Glomerular visceral epithelial cell (primary cell): ENCODE data around the gene ZNF213.
A peak's percentile ranks its signal among the peaks of the same experiment; 100 is the strongest.

ENCODE experiments used
- DNase-seq: peaks from one replicate; pipeline ENCODE4 v3.0.0-alpha.2; 2016; ENCODE audit errors: extremely low spot score

The ZNF213 gene

DNA sequence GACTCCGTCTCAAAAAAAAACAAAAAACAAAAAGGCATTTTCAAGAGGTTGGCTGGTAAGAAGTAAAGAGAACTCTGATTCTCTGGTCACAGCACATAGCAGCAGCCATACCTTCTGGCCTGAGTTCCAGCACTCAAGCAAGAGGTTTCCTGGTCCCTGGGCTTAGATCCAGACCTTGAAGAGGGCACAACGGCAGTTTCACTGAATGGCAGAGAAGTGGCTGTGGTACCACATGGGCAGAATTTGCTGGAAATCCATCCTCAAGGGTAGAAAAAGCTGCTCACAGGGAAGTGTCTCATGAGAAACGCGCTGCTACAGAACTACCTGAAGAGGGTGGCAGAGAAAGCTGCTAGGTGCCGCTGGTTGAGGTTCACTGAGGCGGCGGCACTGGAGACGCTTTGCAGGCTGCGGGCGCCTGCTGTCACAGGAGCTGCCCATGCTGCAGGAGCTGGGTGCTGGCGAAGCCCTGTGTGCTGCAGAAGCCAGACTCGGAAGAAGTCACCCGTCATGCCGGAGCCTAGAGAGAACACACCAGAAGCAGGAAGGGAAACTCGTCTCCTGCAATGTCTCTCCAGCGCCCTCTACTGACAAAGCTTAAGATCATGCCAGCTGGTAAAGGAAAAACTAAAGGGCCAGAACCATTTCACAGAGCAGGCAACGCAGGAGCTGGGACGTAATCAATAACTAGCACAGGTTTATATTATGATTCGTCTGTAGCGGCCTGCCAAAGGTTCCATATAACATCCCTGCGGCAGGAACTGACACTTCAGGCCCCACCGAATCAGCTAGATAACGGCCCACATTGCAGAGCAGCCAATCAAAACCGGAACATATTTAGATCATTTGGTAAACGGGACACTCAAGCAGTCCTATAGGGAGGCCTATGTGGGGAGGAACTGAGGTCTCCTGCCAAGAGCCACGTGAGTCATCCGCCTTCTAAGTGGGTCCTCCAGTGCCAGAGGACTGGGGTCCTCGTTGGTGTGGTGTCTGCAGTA, 5.4 kb upstream of the ZNF213 start:
- DNase-seq = peak; percentile 82

DNA sequence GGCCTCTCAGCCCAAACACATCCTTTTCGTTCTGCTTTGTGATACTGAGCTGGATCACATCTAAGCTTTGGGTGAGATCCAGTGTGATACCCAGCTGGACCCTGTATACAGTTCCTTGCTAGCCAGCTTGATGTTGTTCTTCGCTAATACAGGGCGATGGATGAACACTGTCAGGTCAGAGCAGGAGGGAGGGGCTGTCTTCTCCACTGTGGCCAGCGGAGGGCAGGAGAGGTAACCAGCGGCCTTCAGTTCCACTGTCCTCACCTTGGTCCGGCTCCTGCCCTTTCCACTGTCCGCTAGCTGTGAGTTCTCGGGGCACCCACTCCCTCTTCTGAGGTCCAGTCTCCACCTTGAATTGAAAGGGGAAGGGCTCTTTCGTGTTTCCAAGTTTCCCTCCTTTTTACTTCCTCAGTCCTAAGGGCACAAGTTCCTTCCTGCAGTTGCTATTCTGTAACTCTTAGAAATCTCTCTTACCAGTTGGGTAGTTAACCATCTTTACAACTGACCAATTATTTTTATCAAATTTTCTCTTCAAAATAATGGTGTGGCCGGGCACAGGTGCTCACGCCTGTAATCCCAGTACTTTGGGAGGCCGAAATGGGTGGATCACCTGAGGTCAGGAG, 3.0 kb upstream of the ZNF213 start:
- peak; percentile 50 for DNase-seq

DNA sequence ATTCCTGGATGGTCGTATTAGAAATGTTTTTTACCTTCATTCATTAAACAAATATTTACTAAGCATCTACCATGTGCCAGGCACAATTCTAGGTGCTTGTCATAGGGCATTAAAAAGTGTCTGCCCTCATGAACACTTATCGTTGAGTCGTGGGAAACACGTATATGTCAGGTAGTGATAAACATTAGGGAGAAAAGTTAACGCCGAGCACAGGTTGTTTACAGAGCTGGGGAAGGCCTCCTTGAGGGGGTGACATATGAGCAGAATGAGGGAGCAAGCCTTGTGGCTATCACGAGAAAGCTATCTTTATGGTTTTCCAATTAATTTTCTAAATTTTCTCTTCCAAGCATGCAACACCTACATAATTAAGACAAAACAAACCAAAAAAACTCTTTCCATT, 985 bp upstream of the ZNF213 start:
- no peak for DNase-seq

DNA sequence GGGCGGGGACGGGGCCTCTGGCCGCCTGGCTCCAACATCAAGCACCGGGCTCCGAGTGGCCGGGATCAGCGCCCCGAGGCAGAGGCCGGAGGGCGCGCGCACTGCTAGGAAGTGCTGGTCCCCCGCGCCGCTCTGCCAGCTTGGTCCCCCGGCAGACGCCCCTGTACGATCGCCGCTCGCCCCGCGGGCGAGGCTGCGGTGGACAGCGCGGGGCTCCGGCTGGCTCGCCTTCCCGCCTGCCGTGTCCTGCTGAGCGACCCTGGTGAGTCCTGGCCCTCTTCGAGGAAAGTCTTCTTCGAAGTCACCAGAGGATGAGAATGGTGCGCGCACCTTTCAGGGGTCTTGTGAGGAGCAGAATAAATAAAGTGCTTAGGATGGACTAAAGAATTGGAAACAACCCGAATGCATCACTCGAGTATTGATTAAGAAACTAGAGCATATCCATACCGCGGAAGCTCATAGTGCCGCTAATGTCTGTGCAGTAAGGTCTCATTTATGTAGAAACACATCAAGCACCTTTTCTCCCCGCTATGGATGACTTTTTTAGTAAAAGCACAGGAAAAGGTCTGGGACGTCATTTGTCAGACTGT, 392 bp downstream of the ZNF213 start:
- DNase-seq = no peak

DNA sequence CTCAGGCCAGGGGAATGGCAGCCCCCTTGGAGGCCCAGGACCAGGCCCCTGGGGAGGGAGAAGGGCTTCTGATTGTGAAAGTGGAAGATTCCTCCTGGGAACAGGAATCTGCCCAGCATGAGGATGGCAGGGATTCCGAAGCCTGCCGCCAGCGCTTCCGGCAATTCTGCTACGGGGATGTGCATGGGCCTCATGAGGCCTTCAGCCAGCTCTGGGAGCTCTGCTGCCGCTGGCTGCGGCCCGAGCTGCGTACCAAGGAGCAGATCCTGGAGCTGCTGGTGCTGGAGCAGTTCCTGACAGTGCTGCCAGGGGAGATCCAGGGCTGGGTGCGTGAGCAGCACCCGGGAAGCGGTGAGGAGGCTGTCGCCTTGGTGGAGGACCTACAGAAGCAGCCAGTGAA, 2.4 kb downstream of the ZNF213 start:
- no peak for DNase-seq

DNA sequence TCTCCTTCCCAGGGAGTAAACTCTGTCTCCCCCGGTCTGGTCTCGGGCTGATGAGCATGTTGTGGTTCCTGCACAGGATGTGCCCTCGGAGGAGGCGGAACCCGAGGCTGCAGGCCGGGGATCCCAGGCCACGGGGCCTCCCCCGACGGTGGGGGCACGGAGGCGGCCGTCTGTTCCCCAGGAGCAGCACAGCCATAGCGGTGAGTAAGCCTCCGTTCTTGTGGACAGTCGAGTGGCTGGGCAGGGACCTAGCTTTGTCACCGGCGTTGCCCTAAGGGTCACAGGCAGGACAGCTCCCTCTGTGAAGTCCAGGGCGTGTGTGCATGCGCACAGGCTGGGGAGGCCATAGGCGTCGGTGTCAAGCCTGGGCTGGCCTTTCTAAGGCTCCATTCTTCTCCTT, 3.5 kb downstream of the ZNF213 start:
- DNase-seq = peak; percentile 20

DNA sequence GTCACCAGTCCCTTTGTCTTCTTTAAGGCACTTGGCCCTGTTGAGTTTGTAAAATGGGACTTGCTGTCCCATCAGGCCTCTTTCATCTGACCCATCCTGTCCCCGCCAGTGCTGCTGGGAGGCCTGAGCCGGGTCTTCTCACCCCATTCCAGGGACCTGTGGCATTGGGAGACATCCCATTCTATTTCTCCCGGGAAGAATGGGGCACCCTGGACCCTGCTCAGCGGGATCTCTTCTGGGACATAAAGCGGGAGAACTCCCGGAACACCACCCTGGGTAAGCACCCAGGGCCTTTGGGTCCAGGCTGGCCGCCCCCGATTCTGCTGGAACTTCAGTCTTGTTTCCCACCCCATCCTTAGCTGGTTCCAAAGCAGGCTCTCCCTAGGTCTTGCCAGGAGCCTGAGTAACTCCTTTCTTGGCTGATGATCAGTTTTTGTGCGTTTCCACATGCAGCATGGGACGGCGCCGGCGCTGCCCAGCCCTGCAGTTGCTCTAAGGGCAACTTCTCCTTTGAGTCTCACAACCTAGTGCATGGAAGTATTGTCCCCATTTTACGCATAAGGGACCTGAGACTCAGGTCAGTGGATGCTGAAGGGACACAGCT, 4.1 kb downstream of the ZNF213 start:
- no peak for DNase-seq

DNA sequence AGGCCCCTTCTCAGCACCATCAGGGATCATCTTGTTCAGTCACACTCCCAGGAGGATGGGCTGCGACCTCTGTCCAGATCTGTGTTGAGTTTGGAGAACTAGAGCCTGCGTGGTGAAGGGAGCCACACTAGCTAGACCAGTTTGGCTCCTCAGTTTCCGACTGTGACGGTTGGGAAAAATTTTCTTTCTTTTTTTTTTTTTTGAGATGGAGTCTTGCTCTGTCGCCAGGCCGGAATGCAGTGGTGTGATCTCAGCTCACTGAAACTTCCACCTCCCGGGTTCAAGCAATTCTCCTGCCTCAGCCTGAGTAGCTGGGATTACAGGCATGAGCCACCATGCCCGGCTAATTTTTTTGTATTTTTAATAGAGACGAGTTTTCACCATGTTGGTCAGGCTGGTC, 4.7 kb downstream of the ZNF213 start:
- peak; percentile 37 for DNase-seq

DNA sequence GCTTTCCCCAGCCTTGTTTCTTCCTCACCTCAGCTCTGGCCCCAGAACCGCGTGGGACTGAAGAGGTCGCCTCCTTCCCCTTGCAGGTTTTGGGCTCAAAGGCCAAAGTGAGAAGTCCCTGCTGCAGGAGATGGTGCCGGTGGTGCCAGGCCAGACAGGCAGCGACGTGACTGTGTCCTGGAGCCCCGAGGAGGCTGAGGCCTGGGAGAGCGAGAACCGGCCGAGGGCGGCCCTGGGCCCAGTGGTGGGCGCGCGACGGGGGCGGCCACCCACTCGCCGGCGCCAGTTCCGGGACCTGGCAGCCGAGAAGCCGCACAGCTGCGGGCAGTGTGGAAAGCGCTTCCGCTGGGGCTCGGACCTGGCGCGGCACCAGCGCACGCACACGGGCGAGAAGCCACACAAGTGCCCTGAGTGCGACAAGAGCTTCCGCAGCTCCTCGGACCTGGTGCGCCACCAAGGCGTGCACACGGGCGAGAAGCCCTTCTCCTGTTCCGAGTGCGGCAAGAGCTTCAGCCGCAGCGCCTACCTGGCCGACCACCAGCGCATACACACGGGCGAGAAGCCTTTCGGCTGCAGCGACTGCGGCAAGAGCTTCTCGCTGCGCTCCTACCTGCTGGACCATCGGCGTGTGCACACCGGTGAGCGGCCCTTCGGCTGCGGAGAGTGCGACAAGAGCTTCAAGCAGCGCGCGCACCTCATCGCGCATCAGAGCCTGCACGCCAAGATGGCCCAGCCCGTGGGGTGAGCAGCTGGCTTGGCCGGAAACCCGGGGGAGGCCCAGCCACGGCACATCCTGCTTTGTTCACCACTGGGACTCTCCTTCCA, 6.0 kb downstream of the ZNF213 start:
- no peak for DNase-seq

DNA sequence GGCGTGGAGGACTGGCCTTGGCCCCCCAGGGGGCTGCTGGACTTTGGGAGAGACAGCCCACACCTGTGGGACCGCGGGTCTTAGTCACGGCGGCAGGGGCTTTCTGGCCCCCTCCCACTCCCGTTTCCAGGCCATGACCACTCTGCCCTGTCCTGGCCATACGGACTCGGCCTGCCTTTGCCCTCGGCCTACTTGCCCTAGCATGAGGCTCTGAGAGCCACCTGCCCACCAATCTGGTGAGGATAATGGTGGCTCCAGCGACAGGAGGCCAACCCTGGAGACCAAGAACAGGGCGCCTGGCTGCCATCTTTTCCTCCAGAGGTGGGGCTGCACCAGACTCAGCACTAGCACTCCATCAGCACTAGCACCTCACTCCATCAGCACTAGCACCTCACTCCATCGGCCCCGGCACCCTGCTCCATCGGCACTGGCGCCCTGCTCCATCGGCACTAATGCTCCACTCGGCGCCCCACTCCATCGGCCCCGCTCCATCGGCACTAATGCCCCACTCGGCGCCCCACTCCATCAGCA, 7.0 kb downstream of the ZNF213 start:
- no peak for DNase-seq

DNA sequence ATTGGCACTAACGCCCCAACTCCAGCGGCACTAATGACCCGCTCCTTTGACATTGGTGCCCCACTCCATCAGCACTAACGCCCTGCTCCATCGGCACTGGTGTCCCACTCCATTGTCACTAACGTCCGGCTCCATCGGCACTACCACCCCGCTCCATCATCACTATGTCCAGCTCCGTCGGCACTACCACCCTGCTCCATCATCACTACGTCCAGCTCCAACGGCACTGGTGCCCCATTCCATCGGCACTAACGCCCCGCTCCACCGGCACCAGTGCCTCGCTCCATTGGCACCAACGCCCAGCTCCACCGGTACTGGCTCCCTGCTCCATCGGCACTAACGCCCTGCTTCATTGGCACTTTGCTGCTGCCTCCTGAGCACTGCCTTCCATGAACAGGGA, 7.5 kb downstream of the ZNF213 start:
- DNase-seq = no peak

DNA sequence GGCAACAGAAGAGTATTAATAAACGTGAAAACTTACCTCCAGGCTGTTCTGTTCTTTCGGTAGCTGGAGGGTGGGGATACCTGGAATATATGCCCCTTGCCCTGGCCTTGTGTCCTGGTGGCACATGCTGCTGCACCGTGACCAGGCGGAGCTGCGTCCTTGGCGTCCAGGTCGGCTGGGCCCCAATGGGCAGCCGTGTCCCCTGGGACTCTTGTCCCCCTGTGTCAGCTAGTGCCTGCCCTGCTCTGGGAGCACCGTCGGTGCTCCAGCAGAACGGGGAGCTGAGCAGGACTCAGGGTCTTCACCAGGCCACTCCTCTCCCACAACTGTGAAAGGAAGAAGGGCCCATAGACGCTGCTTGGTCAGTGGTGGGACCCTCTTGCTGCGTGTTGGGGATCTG, 7.9 kb downstream of the ZNF213 start:
- DNase-seq = no peak

DNA sequence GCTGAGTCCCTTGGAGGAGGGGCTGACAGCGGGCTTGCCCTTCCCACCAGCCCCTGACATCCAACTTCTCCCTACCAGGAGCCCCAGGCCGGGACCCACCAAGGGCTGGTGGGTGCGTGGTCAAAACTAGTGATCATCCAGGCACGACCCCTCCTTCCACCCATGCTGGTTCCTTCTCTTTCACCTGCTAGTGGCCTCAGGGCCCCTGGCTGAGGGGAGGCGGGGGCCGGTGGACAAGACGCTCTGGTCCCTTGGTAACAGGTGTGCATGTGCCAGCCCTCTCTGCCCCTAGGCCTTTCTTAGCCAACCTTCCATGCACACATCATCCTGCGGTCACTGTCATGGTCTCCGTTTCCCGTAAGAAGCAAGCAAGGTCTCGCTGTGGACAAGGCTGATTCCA, 8.4 kb downstream of the ZNF213 start:
- DNase-seq = no peak

DNA sequence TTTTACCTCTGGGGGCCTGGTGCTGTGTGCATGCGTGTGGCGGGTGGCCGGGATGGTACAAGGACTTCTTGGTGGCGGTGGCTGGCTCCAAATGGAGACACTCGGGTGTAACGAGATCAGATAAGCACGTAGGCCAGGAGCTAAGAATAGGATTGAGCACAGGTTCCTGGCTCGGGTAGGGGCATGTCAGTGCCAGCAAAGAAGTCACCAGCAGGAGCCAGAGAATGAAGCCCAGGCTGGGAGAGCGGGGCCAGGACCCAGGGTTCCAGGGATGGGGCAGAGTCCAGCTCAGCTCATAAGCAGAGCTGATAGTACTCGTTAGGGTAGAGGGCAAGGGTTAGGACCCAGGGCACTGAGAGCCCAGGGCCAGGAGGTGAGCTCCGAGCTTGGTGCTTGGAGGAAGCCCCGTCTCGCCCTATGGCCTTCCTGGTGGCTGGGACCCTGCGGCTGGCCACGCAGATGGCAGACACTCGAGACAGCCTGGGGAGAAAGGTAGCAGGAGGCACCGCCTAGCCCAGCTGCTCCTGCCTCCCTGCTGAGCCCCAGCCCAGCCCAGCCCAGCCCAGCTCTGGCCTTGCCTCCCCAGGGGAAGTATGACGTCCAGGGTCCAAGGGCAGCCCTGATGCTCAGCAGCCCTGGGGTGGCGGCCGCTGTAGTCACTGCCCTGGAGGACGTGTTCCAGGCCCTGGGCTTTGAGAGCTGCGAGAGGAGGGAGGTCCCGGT, 8.9 kb downstream of the ZNF213 start:
- no peak for DNase-seq

DNA sequence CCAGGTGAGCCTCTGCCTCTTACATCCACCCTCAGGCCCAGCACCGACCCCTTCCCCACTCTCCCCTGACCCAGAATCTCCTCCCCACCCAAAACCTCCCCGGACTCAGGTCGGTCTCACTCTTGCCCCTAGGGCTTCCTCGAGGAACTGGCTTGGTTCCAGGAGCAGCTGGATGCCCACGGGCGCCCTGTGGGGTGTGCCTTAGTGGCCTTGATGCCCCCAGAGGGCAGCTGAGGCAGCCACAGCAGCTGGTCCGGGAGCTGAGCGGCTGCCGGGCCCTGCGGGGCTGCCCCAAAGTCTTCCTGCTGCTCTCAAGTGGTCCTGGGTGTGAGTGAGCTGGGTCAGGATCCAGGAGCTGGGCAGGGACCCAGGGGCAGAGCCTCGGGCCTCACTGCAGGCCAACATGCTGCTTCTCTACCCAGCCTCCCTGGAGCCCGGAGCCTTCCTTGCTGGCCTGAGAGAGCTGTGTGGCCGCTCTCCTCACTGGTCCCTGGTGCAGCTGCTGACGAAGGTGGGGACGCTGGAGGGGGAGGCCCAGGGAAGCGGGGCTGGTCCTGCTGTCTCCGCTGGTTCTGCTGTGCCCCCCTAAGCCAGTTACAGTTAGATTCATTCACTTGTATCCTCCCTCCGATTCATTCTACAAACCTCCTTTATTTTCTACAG, 9.6 kb downstream of the ZNF213 start:
- no peak for DNase-seq

DNA sequence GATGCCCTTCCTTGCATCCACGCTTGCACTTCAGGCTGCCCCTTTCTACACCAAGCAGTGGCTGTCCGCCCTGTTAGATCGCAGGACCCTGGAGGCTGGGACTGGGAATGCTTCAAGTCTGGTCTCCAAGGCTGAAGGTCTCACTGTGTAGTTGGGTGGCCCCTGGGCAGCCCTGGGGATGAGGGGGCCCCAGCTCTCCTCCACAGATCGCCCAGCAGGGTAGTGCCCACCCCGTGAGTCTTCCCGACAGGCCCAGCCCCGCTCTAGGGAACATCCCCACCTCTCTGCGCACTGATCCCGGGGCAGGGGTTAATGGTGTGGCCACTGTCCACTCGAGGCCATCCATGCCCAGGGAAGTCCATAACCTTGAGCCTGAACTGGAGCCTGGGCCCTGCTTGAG, 10.3 kb downstream of the ZNF213 start:
- no peak for DNase-seq

DNA sequence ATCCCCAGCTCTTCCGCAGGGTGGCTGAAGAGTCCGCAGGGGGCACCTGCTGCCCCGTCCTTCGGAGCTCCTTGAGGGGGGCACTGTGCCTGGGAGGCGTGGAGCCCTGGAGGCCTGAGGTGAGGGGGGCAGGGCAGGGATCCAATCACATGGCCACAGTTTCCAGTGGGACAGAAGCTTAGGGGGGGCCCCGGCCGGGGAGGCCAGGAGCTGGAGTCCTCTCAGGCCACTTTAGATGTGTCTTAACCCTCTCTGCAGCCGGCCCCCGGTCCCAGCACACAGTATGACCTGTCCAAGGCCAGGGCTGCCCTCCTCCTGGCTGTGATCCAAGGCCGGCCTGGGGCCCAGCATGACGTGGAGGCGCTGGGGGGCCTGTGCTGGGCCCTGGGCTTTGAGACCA, 10.8 kb downstream of the ZNF213 start:
- no peak for DNase-seq

DNA sequence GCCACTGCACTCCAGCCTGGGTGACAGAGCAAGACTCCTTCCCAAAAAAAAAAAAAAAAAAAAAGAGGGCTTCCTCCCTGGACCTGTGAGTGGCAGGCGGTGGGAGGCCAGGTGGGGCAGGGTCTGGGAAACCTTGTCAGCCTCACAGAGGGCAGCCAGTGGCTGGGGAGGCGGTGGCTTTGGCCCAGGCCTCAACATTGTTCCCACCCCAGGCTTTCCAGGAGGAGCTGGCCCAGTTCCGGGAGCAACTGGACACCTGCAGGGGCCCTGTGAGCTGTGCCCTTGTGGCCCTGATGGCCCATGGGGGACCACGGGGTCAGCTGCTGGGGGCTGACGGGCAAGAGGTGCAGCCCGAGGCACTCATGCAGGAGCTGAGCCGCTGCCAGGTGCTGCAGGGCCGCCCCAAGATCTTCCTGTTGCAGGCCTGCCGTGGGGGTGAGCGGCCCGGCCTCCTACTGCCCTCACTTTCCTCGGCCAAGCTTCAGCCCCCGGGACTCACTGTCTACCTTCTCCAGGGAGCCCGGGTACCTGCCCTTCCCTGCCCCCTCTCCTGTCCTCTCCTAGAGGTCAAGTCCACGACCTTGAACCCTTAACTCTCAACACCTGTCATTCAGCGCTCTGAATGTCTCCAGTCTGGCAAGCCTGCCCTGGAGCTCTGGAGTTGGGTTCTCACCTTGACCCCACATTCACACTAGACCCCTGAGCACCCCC, 12.4 kb downstream of the ZNF213 start:
- DNase-seq = no peak

DNA sequence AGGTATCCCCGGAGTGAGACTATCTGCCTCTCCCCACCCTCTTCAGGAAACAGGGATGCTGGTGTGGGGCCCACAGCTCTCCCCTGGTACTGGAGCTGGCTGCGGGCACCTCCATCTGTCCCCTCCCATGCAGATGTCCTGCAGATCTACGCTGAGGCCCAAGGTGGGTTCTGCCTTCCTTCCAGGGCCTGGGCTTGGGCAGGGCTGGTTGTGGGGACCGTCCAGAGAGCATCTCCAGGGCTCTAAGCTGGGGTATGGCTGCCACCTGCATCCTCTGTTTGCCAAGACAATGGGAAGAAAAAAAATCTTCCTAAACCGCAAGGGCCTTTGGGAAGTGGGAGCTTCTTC, 12.9 kb downstream of the ZNF213 start:
- DNase-seq = no peak
